AG10803 (cell line): Measurements from ENCODE around the gene CNNM3.

Experiments
- DNase-seq: peaks from one replicate; pipeline ENCODE4 v3.0.0; 2010; ENCODE audit warnings: low read depth
- H3K4me3 ChIP-seq: 2 replicates; pipeline ENCODE4 v1.5.1; 2011; ENCODE audit warnings: mild to moderate bottlenecking, low read length, control low read depth
- TF ChIP-seq, protein P1 (sequence below): conservative IDR thresholded peaks from 2 replicates; pipeline ENCODE4 v1.5.1; 2011; ENCODE audit warnings: mild to moderate bottlenecking, low read length, control low read depth, inconsistent platforms

Gene CNNM3

DNA sequence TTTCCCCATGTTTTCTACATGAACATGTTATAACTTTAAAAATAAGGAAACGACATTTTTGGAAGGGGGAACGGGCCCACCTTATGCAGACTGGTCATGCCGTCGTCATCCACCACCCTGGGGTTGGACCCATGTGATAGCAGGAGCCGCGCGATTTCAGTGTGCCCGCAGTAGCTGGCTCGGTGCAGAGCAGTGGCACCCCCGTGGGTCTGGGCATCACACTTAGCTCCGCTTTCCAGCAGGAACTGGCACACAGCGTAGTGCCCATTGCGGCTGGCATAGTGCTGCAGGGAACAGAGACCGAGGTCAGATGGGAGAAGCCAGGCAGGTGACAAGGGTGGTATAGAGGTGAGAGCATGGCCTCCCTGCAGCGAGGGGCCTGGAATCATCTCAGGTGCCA, 37.3 kb downstream of the CNNM3 start:
- TF ChIP-seq, protein P1, sequence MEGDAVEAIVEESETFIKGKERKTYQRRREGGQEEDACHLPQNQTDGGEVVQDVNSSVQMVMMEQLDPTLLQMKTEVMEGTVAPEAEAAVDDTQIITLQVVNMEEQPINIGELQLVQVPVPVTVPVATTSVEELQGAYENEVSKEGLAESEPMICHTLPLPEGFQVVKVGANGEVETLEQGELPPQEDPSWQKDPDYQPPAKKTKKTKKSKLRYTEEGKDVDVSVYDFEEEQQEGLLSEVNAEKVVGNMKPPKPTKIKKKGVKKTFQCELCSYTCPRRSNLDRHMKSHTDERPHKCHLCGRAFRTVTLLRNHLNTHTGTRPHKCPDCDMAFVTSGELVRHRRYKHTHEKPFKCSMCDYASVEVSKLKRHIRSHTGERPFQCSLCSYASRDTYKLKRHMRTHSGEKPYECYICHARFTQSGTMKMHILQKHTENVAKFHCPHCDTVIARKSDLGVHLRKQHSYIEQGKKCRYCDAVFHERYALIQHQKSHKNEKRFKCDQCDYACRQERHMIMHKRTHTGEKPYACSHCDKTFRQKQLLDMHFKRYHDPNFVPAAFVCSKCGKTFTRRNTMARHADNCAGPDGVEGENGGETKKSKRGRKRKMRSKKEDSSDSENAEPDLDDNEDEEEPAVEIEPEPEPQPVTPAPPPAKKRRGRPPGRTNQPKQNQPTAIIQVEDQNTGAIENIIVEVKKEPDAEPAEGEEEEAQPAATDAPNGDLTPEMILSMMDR = no peak
- H3K4me3 ChIP-seq = no peak overlapping the region
- DNase-seq = no peak

DNA sequence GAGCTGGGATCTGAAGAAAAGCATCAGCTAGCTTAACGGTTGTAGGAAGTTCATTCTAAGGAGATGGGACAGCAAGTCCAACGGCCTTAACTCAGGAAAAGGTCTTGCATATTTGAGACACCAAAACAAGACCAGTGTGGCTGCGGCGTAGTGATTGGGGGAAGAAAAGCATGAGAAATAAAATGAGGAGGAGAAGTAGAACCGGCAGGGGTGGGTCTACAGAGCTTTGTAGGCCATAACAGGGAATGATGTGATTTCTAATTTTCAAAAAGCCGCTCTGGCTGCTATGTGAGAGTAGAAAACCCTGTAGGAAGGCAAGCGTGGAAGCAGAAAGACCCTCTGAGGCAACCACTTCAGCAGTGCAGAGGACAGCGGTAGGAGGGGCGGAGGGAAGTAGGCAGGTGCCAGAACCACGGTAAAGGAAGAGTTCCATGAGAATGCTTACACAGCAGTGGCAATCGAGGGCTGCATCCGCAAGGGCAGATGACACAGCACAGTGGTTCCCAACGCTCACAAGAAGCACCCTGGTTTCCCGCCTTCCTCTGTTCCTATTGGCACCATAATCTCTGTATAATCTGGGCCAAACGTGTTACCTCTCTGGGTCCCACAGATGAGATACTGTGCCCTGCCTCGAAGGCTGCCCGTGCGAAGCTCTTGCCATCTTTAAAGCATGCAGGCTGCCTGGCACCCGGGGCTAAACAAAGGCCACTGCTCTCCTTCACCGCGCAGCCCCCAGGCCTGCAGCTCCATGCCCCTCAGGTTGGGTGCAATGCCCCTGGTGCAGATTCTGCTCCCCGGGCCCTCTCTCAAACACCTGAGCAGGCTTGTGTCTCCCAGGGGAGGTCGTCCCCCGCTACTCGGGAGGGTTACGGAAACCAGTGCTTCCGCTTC, 41.0 kb downstream of the CNNM3 start:
- TF ChIP-seq, protein P1 = no peak
- H3K4me3 ChIP-seq = peak overlapping the region; percentile 77
- no peak for DNase-seq

DNA sequence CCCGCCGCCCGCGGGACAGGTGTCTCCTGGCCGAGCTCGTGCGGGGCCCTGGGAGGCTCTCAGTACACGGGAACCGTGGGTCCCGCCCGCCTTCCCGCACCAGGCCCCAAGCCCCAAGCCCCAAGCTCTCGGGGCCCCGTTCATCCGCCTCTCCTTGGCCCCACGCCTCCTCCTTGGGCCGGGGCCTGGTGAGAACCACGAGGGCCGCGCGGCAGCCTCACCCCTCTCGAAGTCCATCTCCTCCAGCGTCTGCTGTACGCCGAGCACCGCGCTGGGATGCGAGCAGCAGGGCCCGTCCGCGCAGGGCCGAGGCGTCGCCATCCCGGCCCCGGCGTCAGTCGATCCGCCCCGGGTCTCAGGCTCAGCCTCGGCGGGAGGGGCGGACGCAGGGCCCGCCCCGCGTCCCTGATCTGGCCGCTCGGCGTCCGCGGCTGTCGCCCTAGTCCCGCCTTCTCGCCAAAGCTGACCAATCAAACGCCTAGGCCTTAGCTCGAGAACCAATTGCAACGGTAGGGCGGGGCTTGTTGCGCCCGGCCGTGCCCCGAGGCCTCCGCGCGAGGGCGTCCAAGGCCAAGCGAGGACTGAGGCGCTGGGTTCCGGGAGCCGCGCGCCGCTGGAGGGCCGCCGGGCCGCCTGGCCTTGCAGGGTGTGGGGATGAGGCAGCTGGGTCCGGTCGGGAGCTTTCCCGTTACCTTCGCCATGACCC, 41.8 kb downstream of the CNNM3 start, which contains the start of gene ANKRD39:
Gene ANKRD39 (minus strand): TSS at position 350 of the 706 bp plus-strand sequence. CDS start 29 bp downstream, at position 321.
- TF ChIP-seq, protein P1 = peak; percentile 56
- peak within 1 kb of the TSS; percentile 77 for H3K4me3 ChIP-seq
- peak; percentile 97 for DNase-seq

DNA sequence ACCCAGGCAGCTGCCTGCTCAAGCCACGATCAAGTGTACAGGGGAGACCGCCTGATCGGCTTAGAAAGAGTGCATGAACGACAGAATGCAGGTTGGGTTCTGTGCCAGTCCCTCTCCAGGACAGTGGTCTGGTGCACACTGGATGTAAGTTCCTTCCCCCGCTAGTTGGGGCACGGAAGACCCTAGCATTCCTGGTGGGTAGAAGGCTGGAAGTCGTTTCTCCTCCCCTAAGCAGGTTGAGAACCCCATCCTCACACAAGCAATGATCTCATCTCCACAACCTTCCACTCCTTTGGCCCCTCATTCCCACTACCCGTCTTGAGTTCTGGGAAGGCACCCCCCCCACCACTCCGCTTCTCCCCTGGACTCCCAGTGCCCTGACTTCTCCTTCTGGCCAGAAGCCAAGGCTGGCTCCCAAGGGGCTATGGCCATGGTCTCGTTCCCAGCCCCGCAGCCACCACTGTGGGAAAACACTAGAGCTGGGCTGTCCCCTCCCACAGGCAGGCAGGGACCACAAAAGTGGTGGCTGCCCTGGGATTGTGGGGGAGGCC, 43.1 kb downstream of the CNNM3 start:
- no peak overlapping the region for H3K4me3 ChIP-seq
- TF ChIP-seq, protein P1 = no peak
- DNase-seq = no peak

DNA sequence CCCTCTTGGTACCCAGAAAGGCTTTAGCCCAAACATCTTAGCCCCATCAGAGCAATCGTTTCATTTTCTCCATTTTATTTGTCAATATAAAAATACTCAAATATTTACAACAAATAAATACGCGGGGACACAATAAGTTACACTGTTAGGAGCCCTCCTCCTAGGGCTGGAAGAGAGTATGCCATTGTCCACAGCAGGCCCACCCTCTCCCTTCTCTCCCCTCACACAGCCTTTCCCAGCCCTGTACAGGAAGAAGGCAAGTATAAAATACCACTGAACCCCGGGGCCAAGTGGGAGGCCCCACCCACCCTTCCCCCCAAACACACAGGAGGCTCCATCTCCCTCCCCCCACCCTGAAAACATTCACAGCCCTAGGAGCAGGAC, 43.6 kb downstream of the CNNM3 start:
- no peak for DNase-seq
- no peak overlapping the region for H3K4me3 ChIP-seq
- TF ChIP-seq, protein P1 = no peak

DNA sequence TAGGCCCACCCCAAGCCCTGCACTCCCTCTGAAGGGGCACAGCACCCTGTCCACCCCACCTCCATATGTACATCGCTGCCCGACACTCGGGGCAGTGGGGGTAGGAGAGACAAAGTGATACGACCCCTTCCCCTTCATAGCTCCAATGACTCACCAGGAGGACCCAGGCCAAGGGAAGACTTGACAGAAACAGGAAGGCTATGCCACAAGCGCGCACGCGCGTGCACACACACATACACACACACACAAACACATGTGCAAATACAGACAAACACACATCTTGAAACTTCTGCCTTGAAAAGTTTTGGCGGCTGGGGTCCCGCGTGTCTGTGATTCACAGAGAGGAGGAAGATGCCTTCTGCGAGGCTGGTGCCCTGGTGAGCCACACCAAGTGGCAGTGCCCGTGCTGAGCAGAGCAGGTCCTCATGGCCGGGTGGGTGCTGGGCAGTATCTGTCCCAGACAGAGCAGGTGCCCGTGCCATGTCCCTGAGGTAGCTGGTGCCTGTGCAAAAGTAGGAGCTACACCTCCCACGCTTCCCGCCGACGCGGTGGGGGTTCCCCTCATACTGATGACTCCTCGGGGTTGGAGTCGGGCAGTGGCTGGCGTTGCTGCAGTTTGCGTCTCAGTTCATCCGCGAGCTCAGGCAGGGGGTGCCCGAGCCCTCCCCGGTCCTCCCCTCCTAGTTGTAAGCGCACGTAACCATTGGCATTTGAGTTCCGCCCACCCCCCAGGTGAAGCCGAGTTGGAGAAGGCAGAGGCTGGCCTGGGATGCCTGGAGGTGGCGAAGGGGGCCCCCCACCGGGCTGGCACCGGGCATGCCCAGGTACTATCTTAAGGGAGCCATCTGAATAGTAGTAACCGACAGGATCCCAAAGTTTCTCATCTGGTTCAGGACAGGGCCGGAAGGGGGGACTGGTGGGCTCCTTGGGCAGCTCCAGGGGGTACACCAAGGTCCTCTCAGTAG, 44.3 kb downstream of the CNNM3 start:
- no peak for DNase-seq
- TF ChIP-seq, protein P1 = no peak

More for the DNA sequence above, 44.3 kb downstream of the CNNM3 start:
- H3K4me3 ChIP-seq = no peak overlapping the region
